ENCODE measurements around the gene IZUMO1.
"Not testable (repeated sequence)": the region's sequence is repeated elsewhere in the genome, so short reads cannot be mapped to it uniquely, and the experiment has no call there.

IZUMO1 gene

DNA sequence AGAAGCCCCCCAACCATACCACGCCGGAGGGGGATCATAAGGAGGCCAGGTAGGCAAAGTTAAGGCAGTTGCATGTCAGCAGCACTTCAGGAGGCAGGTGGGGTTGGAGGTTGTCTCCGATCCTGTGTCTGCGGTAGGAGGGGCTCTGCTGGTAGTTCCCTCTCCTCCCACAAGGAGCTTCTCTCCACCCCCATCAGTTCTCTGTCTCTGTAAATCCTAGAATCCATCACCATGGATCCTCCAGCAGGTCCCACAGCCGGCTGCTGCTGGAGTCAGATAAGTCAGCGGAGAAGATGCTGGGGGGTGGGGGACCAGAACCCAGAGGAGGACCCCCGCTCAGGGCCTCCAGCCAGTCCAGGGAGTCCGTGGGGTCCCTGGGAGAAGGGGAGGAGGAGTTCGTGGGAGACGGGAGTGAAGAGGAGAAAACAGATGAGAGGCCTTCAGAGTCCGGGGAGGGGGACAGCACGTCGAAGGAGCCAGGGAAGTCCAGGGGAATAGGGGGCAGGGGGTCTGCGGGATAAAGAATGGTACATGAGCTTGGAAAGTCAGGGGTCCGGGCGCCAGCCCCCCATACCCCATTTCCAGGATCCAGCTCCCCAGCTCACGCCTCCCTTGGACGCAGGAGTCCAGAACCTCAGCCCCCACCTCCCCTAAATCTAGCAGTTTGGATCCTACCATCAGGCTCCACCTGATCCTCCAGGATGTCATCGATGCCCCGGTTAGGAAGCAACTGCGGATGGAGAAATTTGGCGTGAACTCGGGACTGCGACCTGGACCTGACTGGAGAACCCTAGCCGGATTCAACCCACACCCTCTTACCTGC lies 33.5 kb downstream of the IZUMO1 start:
- FAIRE-seq, result no peak

- FAIRE-seq, result no peak
Observed at GRCh38 chr19:48711106-48711662, 35.5 kb downstream of the IZUMO1 start.

DNA sequence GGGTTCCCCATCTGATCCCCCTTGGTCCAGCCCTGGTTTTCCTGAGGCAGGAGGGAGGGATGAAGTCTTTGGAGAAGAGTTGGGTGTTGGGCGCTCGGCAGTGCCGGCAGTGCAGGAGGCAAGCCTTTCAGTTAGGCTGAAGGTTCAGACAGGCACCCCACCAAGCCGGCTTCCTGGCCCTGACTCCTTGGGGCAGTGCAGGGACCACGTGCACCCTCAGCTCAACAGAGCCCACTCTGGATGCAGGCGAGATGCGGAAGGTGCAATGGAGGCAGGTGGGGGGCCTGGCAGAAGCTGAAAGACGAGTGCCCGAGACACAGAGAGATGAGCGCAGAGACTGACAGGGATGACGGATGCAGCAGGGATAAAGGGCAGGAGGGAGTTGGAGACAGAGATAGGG lies 38.2 kb downstream of the IZUMO1 start:
- FAIRE-seq, result no peak

DNA sequence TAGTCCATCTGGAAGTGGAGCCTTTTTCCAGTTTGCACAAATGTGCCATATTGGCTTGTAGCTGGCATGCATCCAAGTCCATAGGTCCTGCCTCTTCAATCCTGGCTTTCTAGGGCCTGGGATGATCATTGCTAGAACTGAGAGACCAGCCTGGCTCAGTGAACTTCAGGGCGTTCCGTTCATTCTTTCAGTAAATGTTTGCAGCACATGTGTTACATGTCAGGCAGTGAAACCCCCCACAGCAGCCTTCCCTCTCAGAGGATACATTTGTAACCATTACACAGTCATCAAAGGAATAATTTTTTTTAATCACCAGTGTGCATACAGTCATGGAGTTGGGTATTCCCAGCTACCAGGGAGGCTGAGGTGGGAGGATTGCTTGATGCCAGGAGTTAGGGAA lies 41.3 kb downstream of the IZUMO1 start:
- FAIRE-seq, result no peak

- FAIRE-seq, result no peak
Observed at GRCh38 chr19:48703316-48703715, 43.4 kb downstream of the IZUMO1 start.

DNA sequence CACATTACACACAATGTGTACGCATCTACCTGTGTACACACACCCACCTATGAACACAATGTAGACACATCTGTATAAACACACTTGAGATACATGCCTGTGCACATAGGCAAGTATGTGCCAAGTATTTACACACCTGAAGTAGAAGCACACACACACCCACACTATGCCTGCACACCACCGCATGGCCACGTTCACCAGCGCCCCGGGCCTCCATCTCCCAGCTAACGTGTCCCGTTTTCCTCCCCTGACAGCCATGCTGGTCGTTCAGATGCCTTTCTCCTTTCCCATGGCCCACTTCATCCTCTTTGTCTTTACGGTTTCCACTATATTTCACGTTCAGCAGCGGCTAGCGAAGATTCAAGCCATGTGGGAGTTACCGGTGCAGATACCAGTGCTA lies 44.0 kb downstream of the IZUMO1 start:
- no peak for FAIRE-seq

GRCh38 chr19:48698046-48698445 lies 48.7 kb downstream of the IZUMO1 start:
- no peak for FAIRE-seq

DNA sequence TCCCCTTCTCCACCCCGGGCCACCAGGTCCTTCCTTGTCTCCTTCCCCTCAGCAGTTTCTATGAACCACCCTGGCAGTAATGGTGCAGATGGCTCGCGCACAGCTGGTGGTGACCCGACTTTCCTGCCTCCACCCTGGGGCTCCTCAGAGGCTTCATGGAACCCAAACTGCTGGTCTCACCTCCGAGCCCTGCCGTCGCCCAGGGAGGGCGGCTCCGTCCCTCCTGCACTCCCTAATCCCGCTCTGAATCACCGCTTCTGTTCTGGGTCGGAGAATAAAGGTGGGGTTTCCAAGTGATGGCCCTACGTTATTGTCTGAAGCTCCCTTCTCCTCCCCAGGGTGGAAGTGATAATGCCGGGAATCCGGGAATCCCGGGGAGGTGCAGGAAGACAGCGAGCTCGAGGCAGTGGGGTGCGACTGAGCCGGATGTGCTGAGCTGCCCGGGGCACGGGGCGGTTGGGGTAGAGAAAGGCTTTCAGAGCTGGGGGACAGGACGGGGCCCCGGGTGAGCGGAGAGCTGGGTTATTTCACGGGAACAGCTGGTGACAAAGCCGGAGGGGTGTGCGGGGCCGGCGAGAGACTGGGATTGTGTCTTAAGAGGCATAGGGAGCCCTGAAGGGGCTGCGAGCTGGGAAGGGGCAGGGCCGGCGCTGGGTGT lies 50.2 kb downstream of the IZUMO1 start:
- FAIRE-seq, result no peak

- FAIRE-seq, result no peak
Observed at GRCh38 chr19:48695743-48696352, 50.9 kb downstream of the IZUMO1 start, which contains the start of gene FUT2. Gene FUT2 (plus strand): TSS chr19:48695971. CDS start chr19:48702957, 6,986 bp downstream.

GRCh38 chr19:48693629-48694028 lies 53.1 kb downstream of the IZUMO1 start:
- not testable (repeated sequence) for FAIRE-seq
